ENCODE measurements around the gene EML5. TPM values are rescaled to one million over a fixed set of nuclear protein-coding genes. Genes with fewer than 3 reads are reported as not detected.

Gene EML5
- total and polyA plus RNA-seq, 2 experiments from 2014 or later = 0.18 to 1.6 TPM

DNA sequence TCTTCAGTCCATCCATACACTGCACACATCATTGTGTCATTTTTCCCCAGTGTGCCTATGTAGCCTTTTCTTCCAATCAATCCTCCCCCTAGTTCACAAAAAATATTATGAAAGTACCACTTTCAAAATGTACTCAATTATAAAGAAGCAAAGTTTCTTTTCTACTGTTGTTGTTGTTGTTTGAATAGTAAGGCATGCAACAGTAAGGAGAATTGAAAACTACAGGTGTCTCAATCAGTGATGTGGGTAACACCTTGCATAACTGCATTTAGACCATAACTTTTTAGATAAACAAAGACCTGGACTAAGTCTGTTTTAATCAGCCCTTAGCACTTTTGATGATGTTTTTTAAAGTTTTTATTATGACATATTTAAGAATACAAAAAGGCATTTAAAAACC lies 104.4 kb downstream of the EML5 start:
- Histone ChIP-seq H3K4me3 (no peak overlapping the region), H4K20me1 (replicated peaks; ENCODE audit: insufficient read depth) (no peaks in the 10 kb centered on the region), H3K36me3 (ENCODE audit: insufficient read depth) (no peaks in the 10 kb centered on the region), H3K27me3 (ENCODE audit: insufficient read depth) (no peaks in the 10 kb centered on the region), H3K79me2 (replicated peaks; ENCODE audit: insufficient read depth) (no peaks in the 10 kb centered on the region), H3K4me1 (ENCODE audit: insufficient read depth) (no peaks in the 10 kb centered on the region), H2AFZ (no peak overlapping the region), H3K27ac (ENCODE audit: low read depth) (no peak overlapping the region), H3K4me2 (no peak overlapping the region), H3F3A (replicated peaks; ENCODE audit: low read depth) (no peaks in the 10 kb centered on the region), H3K9me2 (ENCODE audit: insufficient read depth) (no peaks in the 10 kb centered on the region)
- Mint-ChIP-seq H3K4me1 (no peaks in the 10 kb centered on the region), H3K27me3 (ENCODE audit: insufficient read depth, low read depth, poor library complexity) (peaks cover 3% of the 10 kb centered on the region), H3K36me3 (ENCODE audit: low read depth) (no peaks in the 10 kb centered on the region), H3K27ac (no peak overlapping the region), H3K4me3 (no peak overlapping the region), H3K9me3 (no peaks in the 10 kb centered on the region)
- TF ChIP-seq JUNB (IDR thresholded peaks at IDR 0.05; ENCODE audit: unreplicated experiment) (no peak), EZH2phosphoT487 (IDR thresholded peaks at IDR 0.05; ENCODE audit: unreplicated experiment) (no peak), NANOG (IDR thresholded peaks at IDR 0.05; ENCODE audit: borderline replicate concordance) (no peak), EZH2 (IDR thresholded peaks at IDR 0.05; ENCODE audit: low read depth, unreplicated experiment) (no peak), ZNF331 (CRISPR knock-in tag; IDR thresholded peaks at IDR 0.05; ENCODE audit: low read depth) (no peak), CREB1 (CRISPR knock-in tag; IDR thresholded peaks at IDR 0.05; ENCODE audit: low read depth) (no peak), POLR2AphosphoS5 (IDR thresholded peaks at IDR 0.05; ENCODE audit: low read depth) (no peak), STAT1 (IDR thresholded peaks at IDR 0.05; ENCODE audit: unreplicated experiment) (no peak), ZNF114 (CRISPR knock-in tag; IDR thresholded peaks at IDR 0.05) (no peak)
- TF ChIP-seq, protein P1, sequence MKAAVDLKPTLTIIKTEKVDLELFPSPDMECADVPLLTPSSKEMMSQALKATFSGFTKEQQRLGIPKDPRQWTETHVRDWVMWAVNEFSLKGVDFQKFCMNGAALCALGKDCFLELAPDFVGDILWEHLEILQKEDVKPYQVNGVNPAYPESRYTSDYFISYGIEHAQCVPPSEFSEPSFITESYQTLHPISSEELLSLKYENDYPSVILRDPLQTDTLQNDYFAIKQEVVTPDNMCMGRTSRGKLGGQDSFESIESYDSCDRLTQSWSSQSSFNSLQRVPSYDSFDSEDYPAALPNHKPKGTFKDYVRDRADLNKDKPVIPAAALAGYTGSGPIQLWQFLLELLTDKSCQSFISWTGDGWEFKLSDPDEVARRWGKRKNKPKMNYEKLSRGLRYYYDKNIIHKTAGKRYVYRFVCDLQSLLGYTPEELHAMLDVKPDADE (IDR thresholded peaks at IDR 0.05) = no peak
- TF ChIP-seq, protein P2, sequence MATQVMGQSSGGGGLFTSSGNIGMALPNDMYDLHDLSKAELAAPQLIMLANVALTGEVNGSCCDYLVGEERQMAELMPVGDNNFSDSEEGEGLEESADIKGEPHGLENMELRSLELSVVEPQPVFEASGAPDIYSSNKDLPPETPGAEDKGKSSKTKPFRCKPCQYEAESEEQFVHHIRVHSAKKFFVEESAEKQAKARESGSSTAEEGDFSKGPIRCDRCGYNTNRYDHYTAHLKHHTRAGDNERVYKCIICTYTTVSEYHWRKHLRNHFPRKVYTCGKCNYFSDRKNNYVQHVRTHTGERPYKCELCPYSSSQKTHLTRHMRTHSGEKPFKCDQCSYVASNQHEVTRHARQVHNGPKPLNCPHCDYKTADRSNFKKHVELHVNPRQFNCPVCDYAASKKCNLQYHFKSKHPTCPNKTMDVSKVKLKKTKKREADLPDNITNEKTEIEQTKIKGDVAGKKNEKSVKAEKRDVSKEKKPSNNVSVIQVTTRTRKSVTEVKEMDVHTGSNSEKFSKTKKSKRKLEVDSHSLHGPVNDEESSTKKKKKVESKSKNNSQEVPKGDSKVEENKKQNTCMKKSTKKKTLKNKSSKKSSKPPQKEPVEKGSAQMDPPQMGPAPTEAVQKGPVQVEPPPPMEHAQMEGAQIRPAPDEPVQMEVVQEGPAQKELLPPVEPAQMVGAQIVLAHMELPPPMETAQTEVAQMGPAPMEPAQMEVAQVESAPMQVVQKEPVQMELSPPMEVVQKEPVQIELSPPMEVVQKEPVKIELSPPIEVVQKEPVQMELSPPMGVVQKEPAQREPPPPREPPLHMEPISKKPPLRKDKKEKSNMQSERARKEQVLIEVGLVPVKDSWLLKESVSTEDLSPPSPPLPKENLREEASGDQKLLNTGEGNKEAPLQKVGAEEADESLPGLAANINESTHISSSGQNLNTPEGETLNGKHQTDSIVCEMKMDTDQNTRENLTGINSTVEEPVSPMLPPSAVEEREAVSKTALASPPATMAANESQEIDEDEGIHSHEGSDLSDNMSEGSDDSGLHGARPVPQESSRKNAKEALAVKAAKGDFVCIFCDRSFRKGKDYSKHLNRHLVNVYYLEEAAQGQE (IDR thresholded peaks at IDR 0.05; ENCODE audit: unreplicated experiment) = no peak
- TF ChIP-seq, protein P3, sequence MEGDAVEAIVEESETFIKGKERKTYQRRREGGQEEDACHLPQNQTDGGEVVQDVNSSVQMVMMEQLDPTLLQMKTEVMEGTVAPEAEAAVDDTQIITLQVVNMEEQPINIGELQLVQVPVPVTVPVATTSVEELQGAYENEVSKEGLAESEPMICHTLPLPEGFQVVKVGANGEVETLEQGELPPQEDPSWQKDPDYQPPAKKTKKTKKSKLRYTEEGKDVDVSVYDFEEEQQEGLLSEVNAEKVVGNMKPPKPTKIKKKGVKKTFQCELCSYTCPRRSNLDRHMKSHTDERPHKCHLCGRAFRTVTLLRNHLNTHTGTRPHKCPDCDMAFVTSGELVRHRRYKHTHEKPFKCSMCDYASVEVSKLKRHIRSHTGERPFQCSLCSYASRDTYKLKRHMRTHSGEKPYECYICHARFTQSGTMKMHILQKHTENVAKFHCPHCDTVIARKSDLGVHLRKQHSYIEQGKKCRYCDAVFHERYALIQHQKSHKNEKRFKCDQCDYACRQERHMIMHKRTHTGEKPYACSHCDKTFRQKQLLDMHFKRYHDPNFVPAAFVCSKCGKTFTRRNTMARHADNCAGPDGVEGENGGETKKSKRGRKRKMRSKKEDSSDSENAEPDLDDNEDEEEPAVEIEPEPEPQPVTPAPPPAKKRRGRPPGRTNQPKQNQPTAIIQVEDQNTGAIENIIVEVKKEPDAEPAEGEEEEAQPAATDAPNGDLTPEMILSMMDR (conservative IDR thresholded peaks at IDR 0.05; ENCODE audit: low read depth in 2 of 2) = no peak
- TF ChIP-seq, protein P4, sequence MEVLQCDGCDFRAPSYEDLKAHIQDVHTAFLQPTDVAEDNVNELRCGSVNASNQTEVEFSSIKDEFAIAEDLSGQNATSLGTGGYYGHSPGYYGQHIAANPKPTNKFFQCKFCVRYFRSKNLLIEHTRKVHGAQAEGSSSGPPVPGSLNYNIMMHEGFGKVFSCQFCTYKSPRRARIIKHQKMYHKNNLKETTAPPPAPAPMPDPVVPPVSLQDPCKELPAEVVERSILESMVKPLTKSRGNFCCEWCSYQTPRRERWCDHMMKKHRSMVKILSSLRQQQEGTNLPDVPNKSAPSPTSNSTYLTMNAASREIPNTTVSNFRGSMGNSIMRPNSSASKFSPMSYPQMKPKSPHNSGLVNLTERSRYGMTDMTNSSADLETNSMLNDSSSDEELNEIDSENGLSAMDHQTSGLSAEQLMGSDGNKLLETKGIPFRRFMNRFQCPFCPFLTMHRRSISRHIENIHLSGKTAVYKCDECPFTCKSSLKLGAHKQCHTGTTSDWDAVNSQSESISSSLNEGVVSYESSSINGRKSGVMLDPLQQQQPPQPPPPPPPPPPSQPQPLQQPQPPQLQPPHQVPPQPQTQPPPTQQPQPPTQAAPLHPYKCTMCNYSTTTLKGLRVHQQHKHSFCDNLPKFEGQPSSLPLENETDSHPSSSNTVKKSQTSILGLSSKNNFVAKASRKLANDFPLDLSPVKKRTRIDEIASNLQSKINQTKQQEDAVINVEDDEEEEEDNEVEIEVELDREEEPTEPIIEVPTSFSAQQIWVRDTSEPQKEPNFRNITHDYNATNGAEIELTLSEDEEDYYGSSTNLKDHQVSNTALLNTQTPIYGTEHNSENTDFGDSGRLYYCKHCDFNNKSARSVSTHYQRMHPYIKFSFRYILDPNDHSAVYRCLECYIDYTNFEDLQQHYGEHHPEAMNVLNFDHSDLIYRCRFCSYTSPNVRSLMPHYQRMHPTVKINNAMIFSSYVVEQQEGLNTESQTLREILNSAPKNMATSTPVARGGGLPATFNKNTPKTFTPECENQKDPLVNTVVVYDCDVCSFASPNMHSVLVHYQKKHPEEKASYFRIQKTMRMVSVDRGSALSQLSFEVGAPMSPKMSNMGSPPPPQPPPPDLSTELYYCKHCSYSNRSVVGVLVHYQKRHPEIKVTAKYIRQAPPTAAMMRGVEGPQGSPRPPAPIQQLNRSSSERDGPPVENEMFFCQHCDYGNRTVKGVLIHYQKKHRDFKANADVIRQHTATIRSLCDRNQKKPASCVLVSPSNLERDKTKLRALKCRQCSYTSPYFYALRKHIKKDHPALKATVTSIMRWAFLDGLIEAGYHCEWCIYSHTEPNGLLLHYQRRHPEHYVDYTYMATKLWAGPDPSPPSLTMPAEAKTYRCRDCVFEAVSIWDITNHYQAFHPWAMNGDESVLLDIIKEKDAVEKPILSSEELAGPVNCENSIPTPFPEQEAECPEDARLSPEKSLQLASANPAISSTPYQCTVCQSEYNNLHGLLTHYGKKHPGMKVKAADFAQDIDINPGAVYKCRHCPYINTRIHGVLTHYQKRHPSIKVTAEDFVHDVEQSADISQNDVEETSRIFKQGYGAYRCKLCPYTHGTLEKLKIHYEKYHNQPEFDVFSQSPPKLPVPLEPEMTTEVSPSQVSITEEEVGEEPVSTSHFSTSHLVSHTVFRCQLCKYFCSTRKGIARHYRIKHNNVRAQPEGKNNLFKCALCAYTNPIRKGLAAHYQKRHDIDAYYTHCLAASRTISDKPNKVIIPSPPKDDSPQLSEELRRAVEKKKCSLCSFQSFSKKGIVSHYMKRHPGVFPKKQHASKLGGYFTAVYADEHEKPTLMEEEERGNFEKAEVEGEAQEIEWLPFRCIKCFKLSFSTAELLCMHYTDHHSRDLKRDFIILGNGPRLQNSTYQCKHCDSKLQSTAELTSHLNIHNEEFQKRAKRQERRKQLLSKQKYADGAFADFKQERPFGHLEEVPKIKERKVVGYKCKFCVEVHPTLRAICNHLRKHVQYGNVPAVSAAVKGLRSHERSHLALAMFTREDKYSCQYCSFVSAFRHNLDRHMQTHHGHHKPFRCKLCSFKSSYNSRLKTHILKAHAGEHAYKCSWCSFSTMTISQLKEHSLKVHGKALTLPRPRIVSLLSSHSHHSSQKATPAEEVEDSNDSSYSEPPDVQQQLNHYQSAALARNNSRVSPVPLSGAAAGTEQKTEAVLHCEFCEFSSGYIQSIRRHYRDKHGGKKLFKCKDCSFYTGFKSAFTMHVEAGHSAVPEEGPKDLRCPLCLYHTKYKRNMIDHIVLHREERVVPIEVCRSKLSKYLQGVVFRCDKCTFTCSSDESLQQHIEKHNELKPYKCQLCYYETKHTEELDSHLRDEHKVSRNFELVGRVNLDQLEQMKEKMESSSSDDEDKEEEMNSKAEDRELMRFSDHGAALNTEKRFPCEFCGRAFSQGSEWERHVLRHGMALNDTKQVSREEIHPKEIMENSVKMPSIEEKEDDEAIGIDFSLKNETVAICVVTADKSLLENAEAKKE (CRISPR knock-in tag; IDR thresholded peaks at IDR 0.05) = no peak
- DNase-seq (ENCODE audit: low spot score) (no peak), ATAC-seq (no peak)

Data from GM23338 (cell line).